NT2/D1 (cell line): ENCODE results near the gene CCL20.

Source experiments
- SUZ12 ChIP-seq: IDR thresholded peaks from 2 replicates; pipeline ENCODE4 v1.6.1; 2011; ENCODE audit not compliant: insufficient read length, insufficient read depth; ENCODE audit errors: extremely low read depth
- YY1 ChIP-seq: IDR thresholded peaks from 2 replicates; pipeline ENCODE4 v1.6.1; 2011; ENCODE audit not compliant: insufficient read length, insufficient read depth
- ZNF274 ChIP-seq: IDR thresholded peaks from 2 replicates; pipeline ENCODE4 v1.6.1; 2011; ENCODE audit warnings: mild to moderate bottlenecking, low read depth, low read length

DNA sequence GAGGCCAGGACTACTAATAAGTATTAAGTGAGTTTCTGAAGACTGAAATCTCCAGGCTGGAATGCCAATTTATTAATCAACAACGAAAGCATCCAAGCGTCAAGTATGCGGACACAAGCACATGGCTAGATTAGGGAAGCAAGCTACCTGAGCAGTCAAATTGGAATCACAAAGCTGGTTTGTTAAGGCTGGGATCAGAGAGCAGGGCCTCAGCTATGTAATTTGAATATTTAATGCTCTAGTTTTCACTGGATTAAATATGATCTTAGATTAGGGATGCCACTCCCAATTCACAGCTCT is 5.7 kb downstream of the CCL20 start:
- TF ChIP-seq YY1 (no peak), ZNF274 (no peak), SUZ12 (no peak)
